A673 (cell line): ENCODE data around the gene RAP1GAP.

Experiments used
- CTCF ChIP-seq: fragments of 300-800, 200-600 bp; sonication (generic); conservative IDR thresholded peaks from 2 replicates; pipeline ENCODE4 v1.5.1; 2017; ENCODE audit warnings: low read depth, mild to moderate bottlenecking, antibody characterized with exemption, low read length, moderate library complexity, mixed read lengths
- EZH2 ChIP-seq: fragments of 200-600 bp; sonication (generic); IDR thresholded peaks from 2 replicates; pipeline ENCODE4 v1.6.1; 2017; ENCODE audit warnings: borderline replicate concordance, low read depth, mild to moderate bottlenecking, mixed read lengths, antibody characterized with exemption, low read length; ENCODE audit not compliant: poor library complexity, severe bottlenecking

GRCh38 chr1:21680381-21680780 is 11.2 kb upstream of the RAP1GAP start:
- TF ChIP-seq CTCF (no peak), EZH2 (no peak)
